ENCODE results near the gene MYH16.
"Not testable (repeated sequence)": the region's sequence is repeated elsewhere in the genome, so short reads cannot be mapped to it uniquely, and the experiment has no call there.

Gene MYH16

DNA sequence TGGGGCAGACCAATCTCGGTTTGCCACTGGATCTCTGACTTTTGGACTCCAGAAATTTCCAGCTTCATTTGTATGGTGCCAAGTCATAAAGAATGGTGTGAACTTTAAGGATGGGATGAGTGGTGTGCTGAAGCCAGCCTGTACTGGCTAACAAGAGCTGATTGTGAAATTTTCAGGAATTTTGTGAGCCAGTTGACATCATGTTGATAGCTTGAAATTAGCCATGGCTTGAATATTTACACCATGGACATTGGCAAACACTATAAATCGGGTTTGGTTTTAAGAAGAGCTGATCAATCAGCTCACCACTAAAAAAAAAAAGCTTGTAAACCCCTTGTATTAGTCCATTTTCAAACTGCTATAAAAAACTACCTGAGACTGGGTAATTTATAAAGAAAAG is 14.1 kb upstream of the MYH16 start:
- no peak for DNase-seq (ENCODE audit: low read depth)

DNA sequence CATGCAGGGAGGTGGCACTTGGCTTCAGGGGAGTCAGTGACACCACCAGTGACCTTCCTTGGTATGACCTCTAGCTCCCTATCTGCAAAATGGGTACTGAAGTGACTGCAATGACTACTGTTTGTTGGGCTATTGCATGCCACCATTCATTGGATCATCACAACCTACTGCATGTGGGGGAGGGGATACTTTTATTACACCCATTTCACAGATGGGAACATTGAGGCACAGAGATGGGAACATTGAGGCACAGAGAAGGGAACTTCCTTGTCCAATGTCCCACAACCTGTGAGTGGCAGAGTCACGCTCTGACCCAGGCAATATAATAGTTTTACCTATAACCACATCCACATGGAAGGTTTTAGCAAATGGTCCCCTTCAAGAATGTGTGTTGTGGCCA is 12.2 kb upstream of the MYH16 start:
- no peak for DNase-seq (ENCODE audit: low read depth)

DNA sequence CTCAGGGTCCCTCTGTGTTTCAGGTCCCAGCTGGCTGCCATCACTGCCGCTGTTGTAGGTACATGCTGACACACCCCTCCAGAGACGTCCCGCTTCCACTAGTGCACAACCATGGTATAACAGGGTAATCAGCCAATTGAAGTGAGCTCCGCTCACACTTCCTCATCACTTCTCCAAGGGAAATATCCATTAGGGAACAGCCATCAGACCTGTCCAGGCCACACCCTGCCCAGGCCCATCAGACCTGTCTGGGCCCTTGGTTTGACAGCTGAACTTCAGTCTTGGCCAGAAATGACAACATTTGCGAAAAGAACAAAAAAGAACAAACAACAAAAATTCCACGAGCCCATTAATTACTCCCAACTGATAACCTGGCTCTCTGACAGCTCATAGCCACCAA is 11.0 kb upstream of the MYH16 start:
- no peak for DNase-seq (ENCODE audit: low read depth)

DNA sequence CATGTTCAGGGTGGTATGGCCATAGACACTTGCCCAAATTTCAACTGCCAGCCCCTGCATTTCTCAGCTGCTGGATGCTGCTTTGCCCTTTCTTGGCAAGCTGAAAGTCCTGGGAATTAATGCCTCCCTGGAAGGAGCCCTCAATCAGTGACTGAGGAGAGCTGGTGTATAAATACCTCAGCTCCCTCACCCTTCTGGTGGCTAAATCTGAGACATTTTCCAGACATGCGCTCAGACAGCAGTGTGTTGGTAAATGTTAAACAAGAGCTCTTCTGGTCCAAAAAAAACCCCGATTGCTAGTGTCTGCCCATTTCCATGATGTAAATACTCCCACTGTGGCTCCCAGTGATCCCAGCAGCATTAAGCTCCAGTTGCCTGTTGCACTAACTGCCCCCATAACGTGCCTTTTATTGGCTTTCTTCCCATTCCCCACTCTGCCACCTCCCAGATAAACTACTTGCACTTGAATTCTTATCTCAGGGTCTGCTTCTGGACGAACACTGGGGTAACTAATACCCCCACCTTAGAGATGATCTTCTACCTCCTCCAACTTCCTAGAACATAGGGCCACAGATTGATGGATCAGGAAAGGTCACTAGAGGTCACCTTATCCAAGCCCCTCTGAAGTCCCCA is 6.7 kb upstream of the MYH16 start:
- DNase-seq (ENCODE audit: low read depth), result no peak

DNA sequence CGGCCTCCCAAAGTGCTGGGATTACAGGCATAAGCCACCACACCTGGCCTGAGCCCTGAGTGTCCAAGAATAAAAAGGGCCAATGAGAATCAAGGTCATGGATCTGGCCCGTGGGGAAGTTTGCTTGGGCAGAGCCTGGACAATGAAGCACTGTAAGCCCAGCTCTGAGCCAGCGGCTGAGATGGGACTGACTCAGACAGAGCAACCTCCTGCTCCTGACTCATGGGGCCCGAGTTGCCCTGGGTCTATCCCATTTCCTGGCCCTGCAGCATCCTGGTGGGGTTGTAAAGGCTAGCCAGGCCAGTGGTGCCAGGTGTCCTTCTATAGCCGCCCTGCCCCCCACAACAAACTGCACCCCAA is 5.2 kb upstream of the MYH16 start:
- DNase-seq (ENCODE audit: low read depth), result no peak

DNA sequence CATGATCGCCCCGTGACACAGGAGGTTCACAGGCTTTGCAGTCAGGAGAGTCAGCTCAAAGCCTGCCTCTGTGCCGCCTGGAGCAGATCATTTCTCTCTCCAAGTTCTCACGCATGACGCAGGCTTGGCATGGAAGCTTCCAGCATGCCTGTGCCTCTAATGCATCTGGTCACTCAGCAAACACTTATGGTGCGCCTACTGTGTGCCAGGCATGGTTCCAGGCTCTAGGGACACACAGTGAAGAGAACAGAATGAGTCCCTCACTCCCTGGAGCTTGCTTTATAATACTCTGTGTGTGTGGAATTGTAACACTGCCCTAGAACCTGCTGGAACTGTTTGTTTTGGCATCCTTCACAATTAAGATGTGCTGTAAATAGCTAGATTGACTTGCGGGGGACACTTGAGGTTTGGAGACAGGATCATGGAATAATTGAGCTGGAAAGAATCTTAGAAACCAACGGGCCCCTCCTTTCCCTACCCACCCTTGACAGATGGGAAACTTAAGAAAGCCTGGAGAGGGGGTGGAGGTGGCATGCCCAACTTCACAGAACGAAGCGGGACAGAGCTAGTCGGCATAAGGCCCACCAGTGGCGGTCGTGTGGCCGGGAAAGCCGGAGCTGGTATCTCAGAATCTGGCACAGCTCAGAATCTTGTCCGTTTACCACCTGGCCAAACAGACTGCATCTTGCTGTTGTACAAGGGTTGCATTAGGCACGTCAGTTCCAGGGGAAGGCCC is 4.6 kb upstream of the MYH16 start:
- DNase-seq (ENCODE audit: low read depth), result no peak

DNA sequence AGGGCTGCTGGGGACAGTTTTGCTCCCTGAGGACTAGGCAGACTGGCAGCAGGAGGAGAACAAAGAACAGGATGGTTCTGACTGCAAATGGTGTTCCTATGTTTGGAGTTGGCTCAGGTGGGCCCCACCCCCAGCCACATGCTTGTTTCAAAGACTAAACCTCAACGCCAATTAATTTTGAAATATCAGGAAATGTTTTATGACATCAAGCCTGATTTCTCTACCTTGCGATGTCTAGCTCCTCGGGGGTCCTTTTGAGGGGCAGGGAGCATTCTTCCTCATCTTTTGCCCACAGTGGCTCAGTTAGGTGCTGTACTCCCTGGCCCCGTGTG is 4.1 kb upstream of the MYH16 start:
- DNase-seq (ENCODE audit: low read depth), result no peak

DNA sequence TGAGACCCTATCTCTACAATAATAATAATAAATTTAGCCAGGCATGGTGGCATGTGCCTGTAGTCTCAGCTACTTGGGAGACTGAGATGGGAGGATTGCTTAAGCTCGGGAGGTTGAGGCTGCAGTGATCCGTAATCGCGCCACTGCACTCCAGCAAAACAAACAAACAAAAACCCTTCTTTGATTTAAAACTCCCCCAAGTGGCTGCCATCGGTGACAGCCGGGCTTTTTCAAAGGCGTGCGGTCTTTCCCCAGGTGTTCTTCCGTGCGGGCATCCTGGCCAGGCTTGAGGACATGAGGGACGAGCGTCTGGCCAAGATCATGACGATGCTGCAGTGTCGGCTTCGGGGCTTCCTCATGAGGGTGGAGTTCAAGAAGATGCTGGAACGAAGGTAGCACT is 1.9 kb upstream of the MYH16 start:
- DNase-seq (ENCODE audit: low read depth), result no peak

DNA sequence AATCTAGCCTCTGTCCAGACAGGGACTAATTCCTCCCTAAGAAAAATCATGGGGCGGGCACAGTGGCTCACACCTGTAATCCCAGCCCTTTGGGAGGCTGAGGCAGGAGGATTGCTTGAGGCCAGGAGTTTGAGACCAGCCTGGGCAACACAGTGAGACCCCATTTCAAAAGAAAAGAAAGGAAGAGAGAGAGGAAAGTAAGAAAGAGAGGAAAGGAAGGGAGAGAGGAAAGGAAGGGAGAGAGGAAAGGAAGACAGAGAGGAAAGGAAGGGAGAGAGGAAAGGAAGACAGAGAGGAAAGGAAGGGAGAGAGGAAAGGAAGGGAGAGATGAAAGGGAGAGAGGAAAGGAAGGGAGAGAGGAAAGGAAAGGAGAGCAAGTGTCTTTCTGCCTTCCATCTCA is 922 bp downstream of the MYH16 start:
- not testable (repeated sequence) for DNase-seq (ENCODE audit: low read depth)

DNA sequence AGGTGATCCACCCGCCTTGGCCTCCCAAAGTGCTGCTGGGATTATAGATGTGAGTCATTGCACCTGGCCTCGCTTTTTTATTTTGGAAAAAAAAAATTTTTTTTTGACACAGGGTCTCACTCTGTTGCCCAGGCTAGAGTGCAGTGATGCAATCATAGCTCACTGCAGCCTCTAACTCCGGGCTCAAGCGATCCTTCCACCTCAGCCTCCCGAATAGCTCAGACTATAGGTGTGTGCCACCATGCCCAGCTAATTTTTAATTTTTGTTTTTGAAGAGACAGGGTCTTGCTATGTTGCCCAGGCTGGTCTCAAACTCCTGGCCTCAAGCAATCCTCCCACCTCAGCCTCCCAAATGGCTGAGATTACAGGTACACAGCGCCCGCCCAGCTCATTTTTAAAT is 2.3 kb downstream of the MYH16 start:
- DNase-seq (ENCODE audit: low read depth), result not testable (repeated sequence)

DNA sequence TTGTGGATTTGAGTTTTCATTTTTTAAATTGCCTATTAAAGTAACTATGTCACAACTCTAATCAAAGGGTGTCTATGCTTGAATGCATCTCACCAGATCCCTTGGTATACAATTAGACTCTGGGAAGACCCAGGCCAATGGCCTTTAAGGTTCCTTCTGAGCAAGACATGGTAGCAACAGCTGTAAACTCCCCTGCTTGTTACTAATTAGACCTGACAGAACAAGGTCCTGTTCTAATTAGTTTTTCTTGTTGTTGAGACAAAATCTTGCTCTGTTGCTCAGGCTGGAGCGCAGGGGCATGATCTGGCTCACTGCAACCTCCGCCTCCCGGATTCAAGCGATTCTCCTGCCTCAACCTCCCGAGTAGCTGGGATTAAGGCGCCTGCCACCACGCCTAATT is 2.9 kb downstream of the MYH16 start:
- no peak for DNase-seq (ENCODE audit: low read depth)

DNA sequence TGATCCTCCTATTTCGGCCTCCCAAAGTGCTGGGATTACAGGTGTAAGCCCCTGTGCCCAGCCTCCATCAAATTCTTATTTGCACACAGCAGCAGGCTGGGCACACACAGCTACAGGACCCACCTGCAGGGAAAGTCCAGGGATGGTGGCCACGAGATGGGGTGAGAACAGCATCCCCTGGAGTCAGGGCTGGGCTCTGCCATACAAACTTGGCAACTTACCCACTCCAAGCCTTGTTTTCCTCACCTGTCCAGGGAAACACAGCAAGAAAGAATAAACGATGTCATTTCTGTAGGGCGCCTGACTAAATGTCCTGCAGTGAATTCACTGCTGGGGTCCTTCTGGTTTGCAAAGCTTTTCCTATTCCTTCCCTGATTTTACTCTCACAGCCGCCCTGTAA is 5.5 kb downstream of the MYH16 start:
- no peak for DNase-seq (ENCODE audit: low read depth)

DNA sequence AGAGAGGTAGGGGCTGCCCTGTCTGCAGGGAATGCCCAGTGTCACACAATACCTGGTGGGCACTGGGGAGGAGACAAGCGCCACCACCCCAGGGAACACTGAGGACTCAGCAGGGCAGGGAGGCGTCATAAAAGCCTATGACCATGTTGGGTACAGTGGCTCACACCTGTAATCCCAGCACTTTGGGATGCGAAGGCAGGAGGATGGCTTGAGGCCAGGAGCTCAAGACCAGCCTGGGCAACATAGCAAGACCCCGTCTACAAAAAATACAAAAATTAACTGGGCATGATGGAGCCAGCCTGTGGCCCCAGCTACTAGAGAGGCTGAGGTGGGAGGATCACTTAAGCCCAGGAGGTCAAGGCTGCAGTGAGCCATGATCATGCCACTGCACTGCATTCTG is 11.5 kb downstream of the MYH16 start:
- not testable (repeated sequence) for DNase-seq (ENCODE audit: low read depth)

DNA sequence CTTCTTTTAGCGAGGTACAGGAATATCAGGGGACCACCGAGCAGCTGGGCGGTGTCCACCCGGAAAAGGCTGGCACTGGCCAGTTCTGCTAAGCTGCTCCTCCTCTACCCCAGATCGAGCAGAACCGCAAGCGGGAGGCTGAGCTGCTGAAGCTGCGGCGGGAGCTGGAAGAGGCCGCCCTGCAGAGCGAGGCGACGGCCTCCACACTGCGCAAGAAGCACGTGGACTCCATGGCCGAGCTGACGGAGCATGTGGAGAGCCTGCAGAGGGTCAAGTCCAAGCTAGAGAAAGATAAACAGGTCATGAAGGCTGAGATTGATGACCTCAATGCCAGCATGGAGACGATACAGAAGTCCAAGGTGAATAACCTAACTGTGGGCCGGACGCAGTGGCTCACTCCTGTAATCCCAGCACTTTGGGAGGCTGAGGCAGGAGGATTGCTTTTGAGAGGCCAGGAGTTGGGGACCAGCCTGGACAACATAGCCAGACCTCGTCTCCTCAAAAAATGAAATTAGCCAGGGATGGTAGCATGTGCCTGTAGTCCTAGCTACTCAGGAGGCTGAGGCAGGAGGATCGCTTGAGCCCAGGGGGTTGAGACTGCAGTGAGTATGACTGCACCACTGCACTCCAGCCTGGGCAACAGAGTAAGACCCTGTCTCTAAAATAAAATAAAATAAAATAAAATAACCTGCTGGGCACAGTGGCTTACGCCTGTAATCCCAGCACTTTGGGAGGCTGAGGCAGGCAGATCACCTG is 15.3 kb downstream of the MYH16 start:
- no peak for DNase-seq (ENCODE audit: low read depth)

DNA sequence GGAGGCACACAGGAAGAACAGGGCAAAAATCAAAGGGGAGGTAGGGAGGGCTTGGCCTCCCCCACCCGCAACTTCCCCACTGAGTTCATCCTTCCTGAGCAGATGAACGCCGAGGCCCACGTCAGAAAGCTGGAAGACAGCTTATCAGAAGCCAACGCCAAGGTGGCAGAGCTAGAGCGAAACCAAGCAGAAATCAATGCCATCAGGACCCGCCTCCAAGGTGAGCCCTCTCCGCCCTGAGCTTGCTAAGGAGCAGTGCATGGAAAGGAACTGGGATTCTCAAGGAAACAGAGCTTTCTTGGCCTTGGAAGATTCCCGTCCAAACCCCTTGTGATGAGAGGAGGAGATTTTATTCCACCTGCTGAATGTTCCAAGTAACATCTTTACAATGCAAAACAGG is 16.5 kb downstream of the MYH16 start:
- DNase-seq (ENCODE audit: low read depth), result no peak

DNA sequence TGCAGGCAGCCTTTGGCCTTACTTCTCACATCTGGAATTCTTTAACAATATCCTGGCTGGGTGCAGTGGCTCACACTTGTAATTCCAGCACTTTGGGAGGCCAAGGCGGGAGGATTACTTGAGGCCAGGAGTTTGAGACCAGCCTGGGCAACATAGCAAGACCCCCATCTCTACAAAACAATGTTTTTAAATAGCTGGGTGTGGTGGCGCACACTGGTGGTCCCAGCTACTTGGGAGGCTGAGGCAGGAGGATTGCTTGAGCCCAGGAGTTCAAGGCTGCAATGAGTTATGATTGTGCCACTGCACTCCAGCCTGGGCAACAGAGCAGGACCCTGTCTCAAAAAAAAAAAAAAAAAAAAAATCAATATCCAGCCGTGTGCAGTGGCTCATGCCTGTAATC is 17.5 kb downstream of the MYH16 start:
- DNase-seq (ENCODE audit: low read depth), result not testable (repeated sequence)

DNA sequence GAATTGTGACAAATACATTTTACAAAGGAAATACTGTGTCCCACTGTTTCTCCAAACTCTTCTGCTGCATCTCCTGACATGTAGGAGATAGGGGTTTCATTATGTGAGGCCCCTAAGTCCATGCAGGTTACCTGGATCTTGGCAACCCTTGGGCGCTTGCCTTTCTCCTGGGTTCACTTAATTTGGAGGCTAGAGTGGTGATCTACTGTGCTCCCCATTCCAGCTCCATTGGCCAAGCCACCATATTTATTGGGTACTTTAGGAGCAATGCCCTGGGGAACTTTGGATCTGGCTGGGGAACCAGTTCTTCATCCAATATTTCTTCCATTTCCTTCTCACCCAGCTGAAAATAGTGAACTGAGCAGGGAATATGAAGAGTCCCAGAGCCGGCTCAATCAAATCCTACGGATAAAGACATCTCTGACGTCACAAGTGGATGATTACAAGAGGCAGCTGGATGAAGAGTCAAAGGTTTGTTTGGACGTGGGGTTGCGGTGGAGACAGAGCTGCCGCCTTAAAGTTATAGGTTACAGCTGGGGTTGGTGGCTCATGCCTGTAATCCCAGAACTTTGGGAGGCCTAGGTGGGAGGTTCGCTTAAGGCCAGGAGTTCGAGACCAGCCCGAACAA is 18.5 kb downstream of the MYH16 start:
- no peak for DNase-seq (ENCODE audit: low read depth)

DNA sequence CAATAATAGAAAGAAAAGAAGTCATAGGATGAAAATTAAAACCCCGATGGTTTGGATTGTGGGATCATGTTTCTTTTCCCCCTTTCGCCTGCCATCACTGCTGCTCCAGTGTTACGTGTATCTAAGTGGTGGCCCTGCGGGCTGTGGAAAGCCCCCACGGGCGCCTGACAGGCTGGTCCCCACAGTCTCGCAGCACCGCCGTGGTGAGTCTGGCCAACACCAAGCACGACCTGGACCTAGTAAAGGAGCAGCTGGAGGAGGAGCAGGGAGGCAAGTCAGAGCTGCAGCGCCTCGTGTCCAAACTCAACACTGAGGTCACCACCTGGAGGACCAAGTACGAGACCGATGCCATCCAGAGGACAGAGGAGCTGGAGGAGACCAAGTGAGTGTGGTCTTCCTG is 19.5 kb downstream of the MYH16 start:
- DNase-seq (ENCODE audit: low read depth), result no peak

DNA sequence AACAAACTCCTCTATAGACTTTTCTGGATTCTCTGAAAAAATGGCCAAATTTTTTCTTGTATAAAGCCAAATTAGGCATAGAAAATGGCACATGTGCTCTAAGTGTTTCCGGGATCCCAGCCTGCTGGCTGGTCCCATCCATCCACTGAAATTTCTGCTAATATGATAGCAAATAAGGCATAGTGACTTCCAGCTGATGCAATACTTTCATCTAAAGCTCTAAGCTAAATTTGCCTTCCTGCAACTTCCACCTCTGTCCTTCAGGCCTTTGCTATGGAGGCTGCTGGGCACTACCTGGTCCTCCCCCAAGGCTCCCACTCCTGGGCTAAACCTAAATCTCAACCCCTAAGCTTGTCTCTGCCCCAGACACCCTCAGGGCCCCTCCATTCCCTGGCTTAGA is 20.5 kb downstream of the MYH16 start:
- DNase-seq (ENCODE audit: low read depth), result no peak

DNA sequence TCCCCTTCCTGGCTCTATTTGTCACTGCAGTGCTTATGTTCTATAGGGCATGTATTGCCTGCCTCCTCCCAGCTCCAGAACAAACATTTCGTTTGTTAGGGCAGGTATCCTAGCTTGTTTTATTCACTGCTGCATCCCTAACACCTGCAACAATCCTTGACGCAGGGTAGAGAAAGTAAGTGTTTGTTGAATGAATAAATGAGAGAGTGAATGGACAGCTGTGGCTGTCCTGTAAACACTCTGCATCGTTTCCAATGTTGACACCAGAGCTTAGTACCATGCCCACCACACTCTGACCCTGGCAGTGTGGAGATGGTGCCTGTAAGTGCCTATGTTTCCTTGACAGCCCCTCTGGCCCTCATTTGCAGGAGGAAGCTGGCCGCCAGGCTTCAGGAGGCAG is 21.0 kb downstream of the MYH16 start:
- no peak for DNase-seq (ENCODE audit: low read depth)

DNA sequence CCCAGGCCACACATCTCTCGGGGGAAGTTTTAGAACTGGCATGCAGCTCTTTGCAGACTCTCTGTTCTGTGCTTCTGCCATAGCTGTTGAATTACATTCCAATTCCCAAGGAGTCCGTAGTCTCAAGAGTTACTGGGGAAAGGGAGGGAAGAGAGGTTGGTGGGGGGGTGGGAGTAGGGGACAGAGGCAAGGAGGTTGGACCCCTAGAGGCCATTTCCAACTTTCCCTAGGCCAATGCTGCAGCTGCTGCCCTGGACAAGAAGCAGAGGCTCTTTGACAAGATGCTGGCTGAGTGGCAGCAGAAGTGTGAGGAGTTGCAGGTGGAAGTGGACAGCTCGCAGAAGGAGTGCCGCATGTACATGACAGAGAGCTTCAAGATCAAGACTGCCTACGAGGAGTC is 23.8 kb downstream of the MYH16 start:
- DNase-seq (ENCODE audit: low read depth), result no peak

DNA sequence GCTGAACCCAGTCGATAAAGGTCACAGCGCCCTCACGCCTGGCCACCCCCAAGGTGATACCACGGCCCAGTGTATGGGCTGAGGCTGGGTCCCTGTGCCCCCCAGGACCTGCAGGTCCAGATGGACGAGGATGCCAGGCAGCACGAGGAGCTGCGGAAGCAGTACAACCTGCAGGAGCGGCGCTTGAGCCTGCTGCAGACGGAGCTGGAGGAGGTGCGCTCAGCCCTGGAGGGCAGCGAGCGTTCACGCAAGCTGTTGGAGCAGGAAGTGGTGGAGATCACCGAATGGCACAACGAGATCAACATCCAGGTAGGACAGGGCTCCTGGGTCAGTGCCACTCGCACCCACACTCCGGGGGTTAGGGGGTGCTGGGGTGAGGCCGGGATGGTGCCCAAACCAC is 28.9 kb downstream of the MYH16 start:
- DNase-seq (ENCODE audit: low read depth), result no peak

All from activated T-cell treated with anti-CD3 and anti-CD28 coated beads for 24 hours (primary cell).